ENCODE measurements around the gene NCR1.
"Not testable (repeated sequence)": the region's sequence is repeated elsewhere in the genome, so short reads cannot be mapped to it uniquely, and the experiment has no call there.

Gene NCR1, protein sequence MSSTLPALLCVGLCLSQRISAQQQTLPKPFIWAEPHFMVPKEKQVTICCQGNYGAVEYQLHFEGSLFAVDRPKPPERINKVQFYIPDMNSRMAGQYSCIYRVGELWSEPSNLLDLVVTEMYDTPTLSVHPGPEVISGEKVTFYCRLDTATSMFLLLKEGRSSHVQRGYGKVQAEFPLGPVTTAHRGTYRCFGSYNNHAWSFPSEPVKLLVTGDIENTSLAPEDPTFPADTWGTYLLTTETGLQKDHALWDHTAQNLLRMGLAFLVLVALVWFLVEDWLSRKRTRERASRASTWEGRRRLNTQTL

DNA sequence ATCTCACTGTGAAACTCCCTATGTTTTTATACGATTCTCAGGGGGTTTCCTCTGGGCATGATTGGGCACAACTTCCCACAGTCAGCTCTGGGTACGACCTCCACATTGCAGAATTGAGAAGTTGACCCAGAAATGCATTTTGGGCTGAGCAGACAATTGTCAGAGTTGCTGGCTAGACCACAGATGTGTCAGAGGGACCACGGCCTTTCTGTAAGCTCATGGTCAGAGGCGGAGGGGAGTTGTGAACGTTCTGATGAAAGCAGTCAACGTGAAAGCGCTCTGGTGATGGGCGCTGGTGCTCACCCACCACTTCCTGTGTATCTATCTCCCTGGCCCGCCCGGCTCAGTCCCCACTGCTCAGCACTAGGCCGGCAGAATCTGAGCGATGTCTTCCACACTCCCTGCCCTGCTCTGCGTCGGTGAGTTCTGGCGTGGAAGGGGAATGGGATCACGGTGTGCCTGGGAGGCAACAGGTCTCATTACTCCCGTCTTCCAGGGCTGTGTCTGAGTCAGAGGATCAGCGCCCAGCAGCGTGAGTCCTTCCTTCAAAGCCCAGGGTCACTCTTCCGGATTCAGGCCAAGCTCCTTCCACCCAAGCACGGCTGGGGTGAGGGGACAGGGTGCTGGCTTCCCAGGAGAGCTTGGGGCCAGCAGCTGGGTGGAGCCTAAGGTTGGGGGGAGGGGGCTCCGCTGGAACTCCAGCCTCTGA is at the start of gene NCR1:
NCR1 (plus strand) TSS at position 346 of the 709 bp plus-strand sequence; CDS start at position 386, 40 bp downstream.
- no peak for DNase-seq (ENCODE audit: low spot score)

DNA sequence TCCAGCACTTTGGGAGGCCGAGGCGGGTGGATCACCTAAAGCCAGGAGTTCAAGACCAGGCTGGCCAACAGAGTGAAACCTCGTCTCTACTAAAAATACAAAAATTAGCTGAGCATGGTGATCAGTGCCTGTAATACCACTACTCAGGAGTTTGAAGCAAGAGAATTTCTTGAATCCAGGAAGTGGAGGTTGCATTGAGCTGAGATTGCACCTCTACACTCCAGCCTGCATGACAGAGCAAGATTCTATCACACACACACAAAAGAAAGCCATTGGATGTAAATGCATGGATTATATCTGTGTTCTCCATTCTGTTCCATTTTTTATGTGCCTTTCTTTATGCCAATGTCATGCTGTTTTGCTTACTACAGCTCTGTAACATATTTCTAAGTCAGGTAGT is 47.5 kb upstream of the NCR1 start:
- not testable (repeated sequence) for DNase-seq (ENCODE audit: low spot score)

DNA sequence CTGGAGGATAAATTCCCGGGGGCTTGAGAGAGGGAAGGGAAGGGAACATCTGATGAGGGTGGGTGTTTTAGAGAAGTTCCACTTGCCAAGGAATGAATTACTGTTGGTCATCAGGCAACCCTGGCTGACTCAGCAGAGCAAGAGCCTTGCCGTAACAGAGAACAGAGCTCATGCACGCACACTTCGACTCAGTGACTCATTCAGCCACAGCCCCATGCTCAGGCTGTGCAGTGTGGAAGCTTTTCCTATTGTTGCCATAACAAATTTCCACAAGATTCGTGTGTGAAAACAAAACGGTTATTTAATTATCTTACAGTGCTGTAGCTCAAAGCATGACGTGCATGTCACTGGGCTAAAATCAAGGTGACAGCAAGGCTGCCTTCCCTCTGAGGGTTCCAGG is 46.5 kb upstream of the NCR1 start:
- DNase-seq (ENCODE audit: low spot score): not testable (repeated sequence)

DNA sequence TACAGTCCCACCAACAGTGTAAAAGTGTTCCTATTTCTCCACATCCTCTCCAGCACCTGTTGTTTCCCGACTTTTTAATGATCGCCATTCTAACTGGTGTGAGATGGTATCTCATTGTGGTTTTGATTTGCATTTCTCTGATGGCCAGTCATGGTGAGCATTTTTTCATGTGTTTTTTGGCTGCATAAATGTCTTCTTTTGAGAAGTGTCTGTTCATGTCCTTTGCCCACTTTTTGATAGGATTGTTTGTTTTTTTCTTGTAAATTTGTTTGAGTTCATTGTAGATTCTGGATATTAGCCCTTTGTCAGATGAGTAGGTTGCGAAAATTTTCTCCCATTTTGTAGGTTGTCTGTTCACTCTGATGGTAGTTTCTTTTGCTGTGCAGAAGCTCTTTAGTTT is 42.5 kb upstream of the NCR1 start:
- not testable (repeated sequence) for DNase-seq (ENCODE audit: low spot score)

DNA sequence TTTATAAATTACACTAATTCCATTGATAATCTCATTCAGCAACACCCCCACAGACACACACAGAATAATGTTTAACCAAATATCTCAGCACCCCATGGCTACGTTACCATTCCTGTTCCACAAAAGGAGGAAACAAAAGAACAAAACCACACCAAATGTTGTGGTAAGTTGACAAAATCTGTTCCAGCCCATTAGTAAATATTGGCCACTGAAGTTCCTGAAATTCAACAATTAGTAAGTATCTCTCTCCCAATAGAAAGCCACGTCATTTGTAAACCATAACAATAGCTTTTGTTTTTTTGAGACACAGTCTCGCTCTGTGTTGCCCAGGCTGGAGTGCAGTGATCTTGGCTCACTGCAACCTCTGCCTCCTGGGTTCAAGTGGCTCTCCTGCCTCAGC is 34.3 kb upstream of the NCR1 start:
- no peak for DNase-seq (ENCODE audit: low spot score)

DNA sequence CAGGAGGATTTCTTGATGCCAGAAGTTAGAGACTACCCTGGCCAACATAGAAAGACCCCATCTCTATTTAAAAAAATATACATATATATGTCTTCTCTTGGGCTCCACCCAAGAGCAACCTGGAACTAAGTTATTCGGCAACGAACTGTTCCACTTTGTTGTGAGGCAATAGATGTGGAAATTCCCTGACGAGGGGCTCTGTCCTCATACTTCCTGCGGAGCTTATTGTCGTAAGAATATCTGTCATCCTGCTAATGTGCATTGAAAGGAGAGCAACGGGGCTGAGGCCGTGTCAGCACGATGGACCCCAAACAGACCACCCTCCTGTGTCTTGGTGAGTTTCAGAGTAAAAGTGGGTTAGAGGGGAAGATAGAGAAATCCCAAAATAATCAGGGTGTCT is 32.0 kb upstream of the NCR1 start, which contains the start of gene FCAR:
FCAR (plus strand) TSS at position 246 of the 400 bp plus-strand sequence; CDS start at position 301, 55 bp downstream.
- no peak for DNase-seq (ENCODE audit: low spot score)

DNA sequence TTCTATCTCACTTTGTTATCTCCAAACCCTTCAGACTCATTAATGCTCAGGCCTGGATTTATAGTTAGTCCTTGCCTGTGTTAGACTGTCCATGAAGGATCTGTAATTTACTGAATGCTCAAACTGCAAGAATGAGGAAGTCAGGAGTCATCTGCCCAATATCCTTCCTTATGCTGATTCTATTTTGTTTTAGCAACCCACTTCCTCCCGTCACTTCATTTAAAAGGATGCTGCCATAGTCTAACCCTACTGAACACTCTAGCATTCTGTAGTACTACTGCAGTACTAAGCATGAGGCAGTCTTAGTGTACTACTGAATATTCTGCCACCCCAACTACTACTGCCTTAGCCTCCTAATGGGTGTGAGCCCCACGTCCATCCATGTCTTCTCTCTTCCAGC is 30.4 kb upstream of the NCR1 start:
- no peak for DNase-seq (ENCODE audit: low spot score)

DNA sequence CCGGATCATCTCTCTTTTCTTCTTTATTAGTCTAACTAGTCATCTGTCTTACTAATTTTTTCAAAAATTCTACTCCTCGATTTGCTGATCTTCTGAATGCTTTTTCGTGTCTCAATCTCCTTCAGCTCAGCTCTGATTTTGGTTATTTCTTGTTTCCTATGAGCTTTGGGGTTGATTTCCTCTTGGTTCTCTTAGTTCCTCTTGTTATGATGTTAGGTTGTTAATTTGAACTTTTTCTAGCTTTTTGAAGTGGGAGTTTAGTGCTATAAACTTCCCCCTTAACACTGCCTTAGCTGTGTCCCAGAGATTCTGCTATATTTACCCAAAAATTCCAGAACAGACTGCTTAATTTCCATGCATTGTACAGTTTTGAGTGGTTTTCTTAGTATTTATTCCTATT is 28.5 kb upstream of the NCR1 start:
- no peak for DNase-seq (ENCODE audit: low spot score)

DNA sequence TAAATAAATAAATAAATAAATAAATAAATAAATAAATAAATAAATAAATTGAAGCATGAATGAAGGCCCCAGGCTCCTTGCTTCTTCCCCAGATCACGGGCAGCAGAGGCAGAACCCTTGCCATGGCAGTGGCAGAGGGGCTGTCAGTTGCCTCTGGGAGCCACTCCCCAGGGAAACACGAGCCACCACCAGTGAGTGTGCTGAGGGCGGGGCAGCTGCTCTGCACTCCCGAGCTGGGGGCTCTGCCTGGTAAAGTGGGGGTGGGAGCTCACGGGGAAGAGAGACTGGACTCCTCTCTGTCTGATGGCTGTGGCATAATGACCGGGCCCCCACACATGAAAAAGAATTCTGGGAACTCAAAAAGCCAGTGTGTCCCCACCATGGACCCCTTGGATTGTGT is 24.1 kb upstream of the NCR1 start:
- no peak for DNase-seq (ENCODE audit: low spot score)

DNA sequence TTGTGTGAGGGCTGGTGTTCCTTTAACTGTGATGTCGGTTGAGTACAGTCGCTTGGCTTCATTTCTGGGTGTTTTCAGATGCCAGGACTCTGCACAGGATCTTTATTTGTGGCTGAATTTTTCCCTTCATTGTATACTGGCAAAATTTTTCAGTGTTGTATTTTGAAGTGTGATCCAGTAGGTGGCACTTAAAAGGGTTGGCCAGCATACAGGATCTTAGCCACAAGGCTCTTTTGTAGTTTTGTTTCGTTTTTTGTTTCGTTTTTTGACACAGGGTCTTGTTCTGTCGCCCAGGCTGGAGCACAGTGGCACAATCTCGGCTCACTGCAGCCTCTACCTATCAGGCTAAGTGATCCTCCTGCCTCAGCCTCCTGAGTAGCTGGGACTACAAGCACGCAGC is 23.2 kb upstream of the NCR1 start:
- no peak for DNase-seq (ENCODE audit: low spot score)

DNA sequence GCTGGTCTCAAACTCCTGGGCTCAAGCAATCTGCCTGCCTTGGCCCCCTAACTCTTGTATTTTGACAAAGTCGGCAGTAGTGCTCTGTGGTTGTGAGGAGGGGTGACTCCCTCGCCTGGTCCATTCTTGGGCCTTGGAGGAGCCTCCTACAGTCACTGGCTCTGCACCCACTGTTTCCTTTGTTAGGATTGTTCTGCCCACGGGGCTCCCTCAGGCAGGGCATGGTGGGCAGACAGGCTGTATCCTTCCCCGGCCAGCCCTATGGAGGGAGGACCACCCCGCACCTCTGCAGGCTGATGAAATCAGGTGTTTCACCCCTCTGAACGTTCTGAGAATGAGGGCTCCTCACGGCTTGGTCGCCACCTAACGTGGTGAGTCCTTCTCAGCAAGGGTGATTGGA is 22.7 kb upstream of the NCR1 start:
- no peak for DNase-seq (ENCODE audit: low spot score)

DNA sequence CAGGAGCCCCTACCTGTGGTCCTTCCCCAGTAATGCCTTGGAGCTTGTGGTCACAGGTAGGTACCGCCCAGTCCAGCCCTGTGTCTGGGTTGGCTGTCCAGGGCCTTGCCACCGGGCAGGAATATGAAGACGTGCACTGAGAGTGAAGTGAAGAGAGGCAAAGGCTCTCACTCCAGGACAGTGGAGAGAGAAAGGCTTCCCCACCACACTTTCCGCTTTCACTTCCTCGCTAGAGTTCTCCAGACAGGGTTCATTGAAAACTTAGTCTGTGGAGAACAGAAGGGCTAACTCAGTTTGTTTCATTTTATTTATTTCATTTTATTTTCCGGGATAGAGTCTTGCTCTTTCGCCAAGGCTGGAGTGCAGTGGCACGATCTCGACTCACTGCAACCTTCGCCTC is 17.7 kb upstream of the NCR1 start:
- no peak for DNase-seq (ENCODE audit: low spot score)

DNA sequence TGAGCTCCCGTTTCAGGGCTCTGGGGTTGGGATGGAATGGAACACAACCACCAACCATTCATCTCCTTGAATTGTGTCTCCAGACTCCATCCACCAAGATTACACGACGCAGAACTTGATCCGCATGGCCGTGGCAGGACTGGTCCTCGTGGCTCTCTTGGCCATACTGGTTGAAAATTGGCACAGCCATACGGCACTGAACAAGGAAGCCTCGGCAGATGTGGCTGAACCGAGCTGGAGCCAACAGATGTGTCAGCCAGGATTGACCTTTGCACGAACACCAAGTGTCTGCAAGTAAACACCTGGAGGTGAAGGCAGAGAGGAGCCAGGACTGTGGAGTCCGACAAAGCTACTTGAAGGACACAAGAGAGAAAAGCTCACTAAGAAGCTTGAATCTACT is 16.4 kb upstream of the NCR1 start:
- no peak for DNase-seq (ENCODE audit: low spot score)

DNA sequence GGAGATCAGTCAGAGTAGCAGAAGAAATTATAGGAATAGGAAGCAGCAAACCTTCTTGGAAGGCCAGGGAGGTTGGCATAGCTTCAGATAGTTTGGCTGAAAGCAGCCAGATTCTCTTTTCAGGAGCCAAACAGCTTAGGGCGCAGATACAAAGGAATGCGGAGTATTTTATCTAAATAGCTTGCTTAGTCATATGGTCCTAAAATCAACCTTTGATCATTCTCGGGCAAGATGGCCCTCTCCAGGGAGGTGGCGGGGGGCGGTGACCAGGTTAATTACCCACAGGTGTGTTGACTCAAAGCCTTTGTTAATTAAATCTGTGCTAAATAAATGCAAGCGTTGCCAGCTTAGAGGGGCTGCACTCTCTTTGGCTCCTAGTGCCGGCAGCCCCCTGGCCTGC is 12.5 kb upstream of the NCR1 start:
- DNase-seq (ENCODE audit: low spot score): no peak

DNA sequence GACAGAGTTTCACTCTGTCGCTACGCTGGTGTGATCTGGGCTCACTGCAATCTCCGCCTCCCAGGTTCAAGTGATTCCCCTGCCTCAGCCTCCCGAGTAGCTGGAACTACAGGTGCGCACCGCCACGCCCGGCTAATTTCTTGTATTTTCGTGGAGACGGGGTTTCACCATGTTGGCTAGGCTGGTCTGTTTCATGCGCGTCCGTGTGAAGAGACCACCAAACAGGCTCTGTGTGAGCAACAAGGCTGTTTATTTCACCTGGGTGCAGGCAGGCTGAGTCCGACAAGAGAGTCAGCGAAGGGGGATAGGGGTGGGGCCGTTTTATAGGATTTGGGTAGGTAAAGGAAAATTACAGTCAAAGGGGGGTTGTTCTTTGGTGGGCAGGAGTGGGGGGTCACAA is 11.8 kb upstream of the NCR1 start:
- not testable (repeated sequence) for DNase-seq (ENCODE audit: low spot score)

DNA sequence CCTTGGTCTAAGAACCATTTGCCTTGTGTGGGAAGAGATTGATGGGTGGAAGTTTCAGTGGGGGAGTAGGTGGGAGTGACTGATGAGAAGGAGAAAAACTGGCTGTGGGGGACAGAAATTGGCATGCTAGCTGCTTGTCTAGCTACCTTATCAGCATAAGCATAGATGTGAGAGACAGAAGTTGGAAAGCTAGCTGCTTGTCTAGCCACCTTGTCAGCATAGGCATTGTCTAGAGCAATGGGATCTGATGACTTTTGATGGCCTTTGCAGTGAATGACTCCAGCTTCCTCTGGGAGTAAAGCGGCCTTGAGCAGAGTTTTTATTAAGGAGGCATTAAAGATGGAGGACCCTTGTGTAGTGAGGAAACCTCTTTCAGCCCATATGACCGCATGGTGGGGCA is 9.9 kb upstream of the NCR1 start:
- no peak for DNase-seq (ENCODE audit: low spot score)

DNA sequence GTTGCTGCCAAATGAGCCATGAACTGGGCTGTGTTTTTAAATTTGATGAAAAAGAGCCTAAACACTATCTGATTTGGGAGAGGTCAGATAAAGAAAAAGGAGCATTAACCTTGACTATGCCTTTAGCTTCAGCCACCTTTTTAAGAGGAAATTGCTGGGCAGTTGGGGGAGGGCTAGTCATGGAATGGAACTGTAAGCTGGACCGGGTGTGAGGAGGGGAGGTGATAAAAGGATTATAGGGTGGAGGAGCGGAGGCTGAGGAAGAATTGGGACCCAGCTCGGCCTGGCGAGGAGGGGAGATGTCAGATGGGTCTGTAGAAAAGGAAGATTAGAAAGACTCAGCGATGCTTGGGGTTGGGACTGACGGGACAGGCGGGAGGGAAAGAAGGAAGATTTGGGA is 7.3 kb upstream of the NCR1 start:
- peak; percentile 5 for DNase-seq (ENCODE audit: low spot score)

DNA sequence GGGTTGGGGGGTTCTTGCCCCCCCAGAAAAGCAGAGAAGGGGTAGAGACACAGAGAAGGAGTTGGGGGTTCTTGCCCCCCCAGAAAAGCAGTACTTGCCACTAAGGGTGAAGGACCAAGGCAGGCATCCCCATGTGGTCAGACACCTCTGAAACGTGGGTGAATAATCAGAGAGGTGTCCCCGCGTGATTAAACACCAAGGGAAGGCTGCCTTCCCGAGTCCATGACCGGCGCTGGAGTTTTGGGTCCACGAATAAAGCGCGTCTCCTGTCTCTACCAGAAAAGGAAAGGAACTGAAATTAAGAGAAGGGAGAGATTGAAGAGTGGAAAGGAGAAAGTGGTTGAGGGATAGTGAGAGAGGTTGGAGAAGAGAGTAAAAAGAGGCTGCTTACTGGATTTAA is 6.3 kb upstream of the NCR1 start:
- DNase-seq (ENCODE audit: low spot score): peak; percentile 5

DNA sequence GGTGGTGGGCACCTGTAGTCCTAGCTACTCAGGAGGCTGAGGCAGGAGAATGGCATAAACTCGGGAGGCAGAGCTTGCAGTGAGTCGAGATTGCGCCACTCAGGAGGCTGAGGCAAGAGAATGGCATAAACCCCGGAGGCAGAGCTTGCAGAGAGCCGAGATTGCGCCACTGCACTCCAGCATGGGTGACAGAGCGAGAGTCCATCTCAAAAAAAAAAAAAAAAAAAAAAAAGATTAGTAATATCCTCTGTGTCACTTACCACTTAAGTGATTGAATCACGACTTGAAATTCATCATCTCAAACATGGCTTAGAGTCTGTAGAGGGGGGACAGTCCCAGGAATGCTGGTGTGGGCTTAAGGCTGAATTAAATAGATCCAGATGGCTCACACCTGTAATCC is 4.8 kb upstream of the NCR1 start:
- peak; percentile 28 for DNase-seq (ENCODE audit: low spot score)

DNA sequence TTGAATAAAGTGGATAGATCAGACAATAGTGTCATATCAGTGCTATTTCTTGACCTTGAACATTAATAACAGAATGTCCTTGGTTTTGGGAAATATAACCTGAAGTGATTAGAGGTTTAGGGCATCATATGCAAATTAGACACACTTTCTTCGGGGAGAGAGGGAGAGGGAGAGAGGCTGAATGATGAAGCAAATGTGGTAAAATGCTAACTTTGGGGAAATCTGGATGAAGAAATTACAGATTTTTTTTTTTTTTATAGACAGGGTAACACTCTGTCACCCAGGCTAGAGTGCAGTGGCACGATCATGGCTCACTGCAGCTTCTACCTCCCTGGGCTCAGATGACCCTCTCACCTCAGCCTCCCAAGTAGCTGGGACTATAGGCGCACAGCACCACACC is 3.9 kb upstream of the NCR1 start:
- DNase-seq (ENCODE audit: low spot score): no peak

DNA sequence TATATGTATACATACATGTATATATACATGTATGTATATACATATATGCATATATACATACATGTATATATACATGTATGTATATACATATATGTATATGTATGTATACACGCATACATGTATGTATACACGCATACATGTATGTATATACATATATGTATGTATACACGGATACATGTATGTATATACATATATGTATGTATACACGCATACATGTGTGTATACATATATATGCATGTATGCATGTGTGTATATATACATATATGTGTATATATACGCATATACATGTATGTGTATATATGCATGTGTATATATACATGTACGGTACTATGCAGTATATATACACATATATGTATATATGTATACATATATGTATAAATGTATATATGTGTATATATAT is 2.6 kb upstream of the NCR1 start:
- DNase-seq (ENCODE audit: low spot score): no peak

DNA sequence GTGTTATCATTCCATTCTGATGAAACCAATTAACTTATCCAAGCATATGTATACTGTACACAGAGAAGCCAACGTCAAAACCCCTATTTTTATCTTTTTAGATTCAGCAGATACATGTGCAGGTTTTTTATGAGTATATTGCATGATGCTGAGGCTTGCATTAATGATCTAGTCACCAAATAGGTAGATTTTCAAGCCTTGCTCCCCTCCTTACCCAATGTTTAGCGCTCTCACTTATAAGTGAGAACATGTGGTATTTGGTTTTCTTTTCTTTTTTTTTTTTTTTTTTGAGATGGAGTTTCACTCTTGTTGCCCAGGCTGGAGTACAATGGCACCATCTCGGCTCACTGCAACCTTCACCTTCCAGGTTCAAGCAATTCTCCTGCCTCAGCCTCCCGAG is 1.7 kb upstream of the NCR1 start:
- not testable (repeated sequence) for DNase-seq (ENCODE audit: low spot score)

DNA sequence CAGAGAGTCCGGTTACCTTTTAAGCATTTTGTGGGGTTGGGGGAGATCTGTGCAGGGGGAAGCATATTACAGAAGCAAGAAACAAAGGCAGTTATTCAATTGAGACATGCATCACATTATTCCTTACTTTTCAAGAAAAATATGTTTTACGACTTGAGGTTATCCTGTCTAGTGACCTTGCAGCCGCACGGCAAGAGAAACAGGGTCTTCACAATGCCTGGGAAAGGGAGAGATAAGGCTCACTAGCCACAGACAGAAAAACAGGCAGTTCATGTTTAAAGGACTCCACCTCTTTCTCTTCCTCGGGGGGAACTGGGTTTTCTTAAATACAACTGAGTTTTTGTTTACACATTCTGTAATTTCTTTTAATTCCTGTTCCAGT is 536 bp upstream of the NCR1 start:
- no peak for DNase-seq (ENCODE audit: low spot score)

DNA sequence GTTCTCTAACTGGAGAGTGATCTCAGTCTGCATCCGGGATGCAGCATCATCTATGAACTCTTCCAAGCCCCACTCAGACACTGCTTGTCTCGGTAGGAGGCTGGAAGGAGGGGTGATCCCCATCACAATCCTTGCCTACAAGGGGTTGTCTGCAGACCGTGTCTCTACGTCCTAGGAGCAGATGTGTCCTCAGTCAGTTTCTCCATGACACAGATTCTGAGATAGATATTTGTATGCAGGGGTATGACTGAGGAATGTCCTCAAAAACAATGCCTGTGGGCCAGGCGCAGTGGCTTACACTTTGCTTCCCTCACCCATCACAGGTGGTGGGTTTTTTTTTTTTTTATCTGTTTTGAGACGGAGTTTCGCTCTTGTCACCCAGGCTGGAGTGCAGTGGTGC is 871 bp downstream of the NCR1 start:
- DNase-seq (ENCODE audit: low spot score): no peak
